ENCODE results near the gene UNC5A. TPM values are rescaled to one million over a fixed set of nuclear protein-coding genes. Genes with fewer than 3 reads are reported as not detected.

Gene UNC5A
- total RNA-seq, 3 donors from 2014 or later (not counting 1 experiment from before 2014, with no cell fraction given), result not detected

GRCh38 chr5:176780176-176781053 lies 29.9 kb upstream of the UNC5A start:
- Histone ChIP-seq H3K36me3 (ENCODE audit: control insufficient read depth, insufficient read depth, low read length) (no peaks in the 10 kb centered on the region), H3K9me3 (ENCODE audit: control insufficient read depth, insufficient read depth, low read length) (no peaks in the 10 kb centered on the region), H3K4me1 (ENCODE audit: control insufficient read depth, insufficient read depth, low read length) (no peaks in the 10 kb centered on the region), H3K27me3 (ENCODE audit: control insufficient read depth, insufficient read depth, low read length) (peaks cover 2% of the 10 kb centered on the region), H3K4me3 (ENCODE audit: low read length) (no peak overlapping the region), H3K27ac (ENCODE audit: low read length) (no peak overlapping the region)
- no peak overlapping the region for H3K4me3 Mint-ChIP-seq
- DNase-seq, result no peak
- no peak for ATAC-seq
- H3K4me1 Mint-ChIP-seq, result no peaks in the 10 kb centered on the region
- H3K36me3 Mint-ChIP-seq, result no peaks in the 10 kb centered on the region
- no peak overlapping the region for H3K27ac Mint-ChIP-seq
- no peak for TF ChIP-seq CTCF (IDR thresholded peaks at IDR 0.05)
- H3K27me3 Mint-ChIP-seq (ENCODE audit: low read depth in 2 of 2), result peaks cover 11 to 15% of the 10 kb centered on the region in 2 donors
- intact Hi-C loops (cut with micrococcal nuclease), result no loop called here
- 68% methylated on average over 14 of the region's 14 CpGs for WGBS (ENCODE audit: insufficient coverage)
- H3K9me3 Mint-ChIP-seq, result no peaks in the 10 kb centered on the region

- H3K4me3 ChIP-seq (ENCODE audit: low read length), result no peak overlapping the region
- Mint-ChIP-seq H3K4me3 (no peak overlapping the region), H3K27ac (no peak overlapping the region), H3K9me3 (no peaks in the 10 kb centered on the region), H3K36me3 (no peaks in the 10 kb centered on the region), H3K4me1 (no peaks in the 10 kb centered on the region), H3K27me3 (ENCODE audit: low read depth in 2 of 2) (peaks cover 9 to 18% of the 10 kb centered on the region in 2 donors)
- no peaks in the 10 kb centered on the region for H3K9me3 ChIP-seq (ENCODE audit: control insufficient read depth, insufficient read depth, low read length)
- DNase-seq (no peak), ATAC-seq (no peak)
- no peak for TF ChIP-seq CTCF (IDR thresholded peaks at IDR 0.05)
- intact Hi-C loops (cut with micrococcal nuclease), result no loop called here
- H3K27ac ChIP-seq (ENCODE audit: low read length), result no peak overlapping the region
- H3K36me3 ChIP-seq (ENCODE audit: control insufficient read depth, insufficient read depth, low read length), result no peaks in the 10 kb centered on the region
- WGBS (ENCODE audit: insufficient coverage), result 81% methylated on average over 14 of the region's 14 CpGs
- H3K4me1 ChIP-seq (ENCODE audit: control insufficient read depth, insufficient read depth, low read length), result no peaks in the 10 kb centered on the region
- H3K27me3 ChIP-seq (ENCODE audit: control insufficient read depth, insufficient read depth, low read length), result peaks cover 2% of the 10 kb centered on the region
Observed at GRCh38 chr5:176781054-176781375, 29.3 kb upstream of the UNC5A start.

- Mint-ChIP-seq H3K4me3 (no peak overlapping the region), H3K27me3 (ENCODE audit: low read depth in 2 of 2) (peaks cover 9 to 18% of the 10 kb centered on the region in 2 donors), H3K27ac (no peak overlapping the region), H3K9me3 (no peaks in the 10 kb centered on the region), H3K4me1 (no peaks in the 10 kb centered on the region), H3K36me3 (no peaks in the 10 kb centered on the region)
- ATAC-seq (no peak), DNase-seq (no peak)
- intact Hi-C loops (cut with micrococcal nuclease), result no loop called here
- no peak overlapping the region for H3K27ac ChIP-seq (ENCODE audit: low read length)
- H3K4me1 ChIP-seq (ENCODE audit: control insufficient read depth, insufficient read depth, low read length), result no peaks in the 10 kb centered on the region
- no peaks in the 10 kb centered on the region for H3K9me3 ChIP-seq (ENCODE audit: control insufficient read depth, insufficient read depth, low read length)
- TF ChIP-seq CTCF (IDR thresholded peaks at IDR 0.05), result no peak
- WGBS (ENCODE audit: insufficient coverage), result 87% methylated on average over 16 of the region's 17 CpGs
- H3K27me3 ChIP-seq (ENCODE audit: control insufficient read depth, insufficient read depth, low read length), result peaks cover 2% of the 10 kb centered on the region
- no peak overlapping the region for H3K4me3 ChIP-seq (ENCODE audit: low read length)
- H3K36me3 ChIP-seq (ENCODE audit: control insufficient read depth, insufficient read depth, low read length), result no peaks in the 10 kb centered on the region
Observed at GRCh38 chr5:176781638-176782570, 28.5 kb upstream of the UNC5A start.

Data from natural killer cell (primary cell).